Mesendoderm (in vitro differentiated cells): ENCODE measurements around the gene BCL2.
A peak's percentile ranks its signal among the peaks of the same experiment; 100 is the strongest.

Source experiments
- DNase-seq: peaks from one replicate; pipeline ENCODE4 v3.0.0; 2013
- H2AK5ac ChIP-seq: 2 replicates; pipeline ENCODE4 v1.6.1; 2013; ENCODE audit warnings: low read length, inconsistent platforms
- H2BK120ac ChIP-seq: 2 replicates; pipeline ENCODE4 v1.6.1; 2013; ENCODE audit warnings: low read depth, mild to moderate bottlenecking, low read length, moderate library complexity, mixed read lengths
- H2BK15ac ChIP-seq: replicated peaks from 2 replicates; pipeline ENCODE4 v1.6.1; 2013; ENCODE audit warnings: low read depth, mild to moderate bottlenecking, moderate library complexity
- H2BK5ac ChIP-seq: 2 replicates; pipeline ENCODE4 v1.6.1; 2013; ENCODE audit warnings: low read length, inconsistent platforms
- H3K18ac ChIP-seq: 2 replicates; pipeline ENCODE4 v1.6.1; 2013; ENCODE audit warnings: mild to moderate bottlenecking, low read length, mixed read lengths
- H3K23ac ChIP-seq: one replicate; pipeline ENCODE4 v1.6.1; 2013; ENCODE audit warnings: low read length
- H3K27ac ChIP-seq: 2 replicates; pipeline ENCODE4 v1.5.1; 2013; ENCODE audit warnings: low read depth, mild to moderate bottlenecking, inconsistent platforms, low read length, moderate library complexity
- H3K27me3 ChIP-seq: 2 replicates; pipeline ENCODE4 v1.6.1; 2013; ENCODE audit warnings: low read length, control low read depth, mild to moderate bottlenecking, inconsistent platforms; ENCODE audit not compliant: insufficient read depth, poor library complexity
- H3K36me3 ChIP-seq: 2 replicates; pipeline ENCODE4 v1.6.1; 2013; ENCODE audit warnings: low read length, inconsistent platforms; ENCODE audit not compliant: control insufficient read depth, insufficient read depth
- H3K4ac ChIP-seq: one replicate; pipeline ENCODE4 v1.6.1; 2013; ENCODE audit warnings: low read depth, mild to moderate bottlenecking, low read length, moderate library complexity
- H3K4me1 ChIP-seq: 2 replicates; pipeline ENCODE4 v1.6.1; 2013; ENCODE audit warnings: low read depth, low read length, inconsistent platforms; ENCODE audit not compliant: control insufficient read depth
- H3K4me2 ChIP-seq: 2 replicates; pipeline ENCODE4 v1.6.1; 2013; ENCODE audit warnings: low read length
- H3K4me3 ChIP-seq: 2 replicates; pipeline ENCODE4 v1.5.1; 2013; ENCODE audit warnings: mild to moderate bottlenecking, low read length
- H3K56ac ChIP-seq: one replicate; pipeline ENCODE4 v1.6.1; 2013; ENCODE audit warnings: low read length
- H3K79me1 ChIP-seq: 2 replicates; pipeline ENCODE4 v1.6.1; 2013; ENCODE audit warnings: low read length, inconsistent platforms
- H3K79me2 ChIP-seq: 2 replicates; pipeline ENCODE4 v1.6.1; 2013; ENCODE audit warnings: mild to moderate bottlenecking, low read length; ENCODE audit not compliant: control insufficient read depth, insufficient read depth
- H3K9ac ChIP-seq: 2 replicates; pipeline ENCODE4 v1.6.1; 2013; ENCODE audit warnings: low read length, inconsistent platforms
- H4K5ac ChIP-seq: one replicate; pipeline ENCODE4 v1.6.1; 2013; ENCODE audit warnings: low read length
- H4K8ac ChIP-seq: one replicate; pipeline ENCODE4 v1.6.1; 2013; ENCODE audit warnings: low read depth, mild to moderate bottlenecking, control low read depth, low read length, moderate library complexity
- WGBS: extraction: QIAGEN DNeasy Blood & Tissue Kit; methylation state at CpG from one replicate; pipeline ENCODE4 v1.1.7; 2013; ENCODE audit warnings: low lambda C conversion rate, missing lambda C conversion rate; ENCODE audit not compliant: insufficient coverage; ENCODE audit errors: extremely low coverage; 5-methylcytosine and 5-hydroxymethylcytosine counted together

The BCL2 gene

GRCh38 chr18:63284827-63285733 is 34.5 kb downstream of the BCL2 start:
- no peaks in the 10 kb centered on the region for H3K36me3 ChIP-seq
- no peak overlapping the region for H2AK5ac ChIP-seq
- H3K23ac ChIP-seq: no peak overlapping the region
- H3K18ac ChIP-seq: no peak overlapping the region
- H3K4me3 ChIP-seq: no peak overlapping the region
- no peak overlapping the region for H2BK5ac ChIP-seq
- no peak overlapping the region for H3K4me2 ChIP-seq
- no peak overlapping the region for H2BK120ac ChIP-seq
- no peak overlapping the region for H4K5ac ChIP-seq
- H3K4me1 ChIP-seq: peaks cover under 1% of the 10 kb centered on the region
- no peak for DNase-seq
- no peaks in the 10 kb centered on the region for H3K27me3 ChIP-seq
- WGBS: no CpG with 5 or more reads among the region's 14 CpGs
- no peak overlapping the region for H3K56ac ChIP-seq
- no peak overlapping the region for H3K4ac ChIP-seq
- H3K9ac ChIP-seq: no peak overlapping the region
- H3K79me2 ChIP-seq: no peaks in the 10 kb centered on the region
- no peak overlapping the region for H4K8ac ChIP-seq
- no peak overlapping the region for H2BK15ac ChIP-seq
- no peaks in the 10 kb centered on the region for H3K79me1 ChIP-seq
- no peak overlapping the region for H3K27ac ChIP-seq

GRCh38 chr18:63284173-63284799 is 35.3 kb downstream of the BCL2 start:
- H3K23ac ChIP-seq: no peak overlapping the region
- no peak overlapping the region for H2AK5ac ChIP-seq
- no peak overlapping the region for H3K56ac ChIP-seq
- H3K18ac ChIP-seq: peak overlapping the region; percentile 39
- H3K79me1 ChIP-seq: no peaks in the 10 kb centered on the region
- H3K27me3 ChIP-seq: no peaks in the 10 kb centered on the region
- WGBS: no CpG with 5 or more reads among the region's 5 CpGs
- no peak overlapping the region for H4K5ac ChIP-seq
- H3K4me1 ChIP-seq: no peaks in the 10 kb centered on the region
- no peak overlapping the region for H2BK120ac ChIP-seq
- H3K4ac ChIP-seq: no peak overlapping the region
- H3K27ac ChIP-seq: no peak overlapping the region
- H3K4me3 ChIP-seq: no peak overlapping the region
- H3K36me3 ChIP-seq: no peaks in the 10 kb centered on the region
- H4K8ac ChIP-seq: no peak overlapping the region
- H3K79me2 ChIP-seq: no peaks in the 10 kb centered on the region
- no peak for DNase-seq
- H3K4me2 ChIP-seq: no peak overlapping the region
- no peak overlapping the region for H3K9ac ChIP-seq
- no peak overlapping the region for H2BK5ac ChIP-seq
- H2BK15ac ChIP-seq: no peak overlapping the region

- H3K36me3 ChIP-seq: no peaks in the 10 kb centered on the region
- H3K27me3 ChIP-seq: no peaks in the 10 kb centered on the region
- no peak overlapping the region for H4K8ac ChIP-seq
- H2BK120ac ChIP-seq: no peak overlapping the region
- H3K9ac ChIP-seq: no peak overlapping the region
- no peak overlapping the region for H4K5ac ChIP-seq
- no peak overlapping the region for H2BK5ac ChIP-seq
- WGBS: no CpG with 5 or more reads among the region's 16 CpGs
- no peak overlapping the region for H2BK15ac ChIP-seq
- H2AK5ac ChIP-seq: no peak overlapping the region
- no peak overlapping the region for H3K4me2 ChIP-seq
- DNase-seq: no peak
- no peak overlapping the region for H3K23ac ChIP-seq
- H3K79me2 ChIP-seq: no peaks in the 10 kb centered on the region
- H3K4ac ChIP-seq: no peak overlapping the region
- no peak overlapping the region for H3K56ac ChIP-seq
- H3K18ac ChIP-seq: peak overlapping the region; percentile 39
- H3K27ac ChIP-seq: no peak overlapping the region
- H3K4me3 ChIP-seq: no peak overlapping the region
- no peaks in the 10 kb centered on the region for H3K4me1 ChIP-seq
- H3K79me1 ChIP-seq: no peaks in the 10 kb centered on the region
These were observed 36.1 kb downstream of the BCL2 start for GRCh38 chr18:63283305-63284094.

GRCh38 chr18:63282793-63283192 is 36.8 kb downstream of the BCL2 start:
- Histone ChIP-seq H2AK5ac (no peak overlapping the region), H3K79me2 (no peaks in the 10 kb centered on the region), H3K23ac (no peak overlapping the region), H3K79me1 (no peaks in the 10 kb centered on the region), H2BK5ac (no peak overlapping the region), H4K5ac (no peak overlapping the region), H2BK15ac (no peak overlapping the region), H3K18ac (no peak overlapping the region), H3K27me3 (no peaks in the 10 kb centered on the region), H3K36me3 (no peaks in the 10 kb centered on the region), H3K56ac (no peak overlapping the region), H3K4ac (no peak overlapping the region), H4K8ac (no peak overlapping the region), H3K4me2 (no peak overlapping the region), H3K9ac (no peak overlapping the region), H2BK120ac (no peak overlapping the region), H3K4me3 (no peak overlapping the region), H3K4me1 (no peaks in the 10 kb centered on the region), H3K27ac (no peak overlapping the region)
- DNase-seq: no peak

- Histone ChIP-seq H3K79me1 (no peaks in the 10 kb centered on the region), H3K27ac (no peak overlapping the region), H3K4me3 (no peak overlapping the region), H3K4me1 (no peaks in the 10 kb centered on the region), H4K5ac (no peak overlapping the region), H3K18ac (no peak overlapping the region), H4K8ac (no peak overlapping the region), H2BK15ac (no peak overlapping the region), H2BK5ac (no peak overlapping the region), H3K79me2 (no peaks in the 10 kb centered on the region), H3K36me3 (no peaks in the 10 kb centered on the region), H2AK5ac (no peak overlapping the region), H2BK120ac (no peak overlapping the region), H3K56ac (no peak overlapping the region), H3K4me2 (no peak overlapping the region), H3K27me3 (no peaks in the 10 kb centered on the region), H3K23ac (no peak overlapping the region), H3K4ac (no peak overlapping the region), H3K9ac (no peak overlapping the region)
- no CpG with 5 or more reads among the region's 13 CpGs for WGBS
- DNase-seq: no peak
These were observed 46.2 kb downstream of the BCL2 start for GRCh38 chr18:63273222-63273927.
